Inflammatory macrophage (primary cell): ENCODE results near the gene NUDT17.

ENCODE experiments used
- DNase-seq, 2 donors: peaks; one replicate each; pipeline ENCODE4 v3.0.0-alpha.2; 2020 to 2022

The NUDT17 gene

GRCh38 chr1:145849356-145850160, 4.1 kb downstream of the NUDT17 start:
- no peak for DNase-seq

- no peak for DNase-seq
These were observed 10.1 kb downstream of the NUDT17 start for GRCh38 chr1:145855426-145855948.

GRCh38 chr1:145857170-145857569, 11.7 kb downstream of the NUDT17 start:
- no peak for DNase-seq

- DNase-seq = peak in 1 of 2 donors; percentile 40
These were observed 12.9 kb downstream of the NUDT17 start for GRCh38 chr1:145858238-145858900.

GRCh38 chr1:145858901-145859490, 13.6 kb downstream of the NUDT17 start, which contains the start of gene PIAS3:
PIAS3 (minus strand) TSS chr1:145859081; CDS start chr1:145858990, 91 bp downstream.
- peak; percentile 90 to 93 for DNase-seq

- peak; percentile 81 to 87 for DNase-seq
These were observed 14.1 kb downstream of the NUDT17 start for GRCh38 chr1:145859491-145860023.

- DNase-seq = no peak
These were observed 18.0 kb downstream of the NUDT17 start for GRCh38 chr1:145863282-145864018.

- DNase-seq = no peak
These were observed 22.8 kb downstream of the NUDT17 start for GRCh38 chr1:145868232-145868631.

GRCh38 chr1:145871994-145872924, 26.8 kb downstream of the NUDT17 start:
- peak; percentile 58 to 74 for DNase-seq

GRCh38 chr1:145874646-145875045, 29.2 kb downstream of the NUDT17 start:
- peak in 1 of 2 donors; percentile 19 for DNase-seq

GRCh38 chr1:145877923-145878486, 32.6 kb downstream of the NUDT17 start:
- DNase-seq = no peak

GRCh38 chr1:145878724-145879123, 33.3 kb downstream of the NUDT17 start:
- DNase-seq = no peak

GRCh38 chr1:145879775-145880174, 34.3 kb downstream of the NUDT17 start:
- no peak for DNase-seq

GRCh38 chr1:145884675-145885074, 39.2 kb downstream of the NUDT17 start:
- DNase-seq = no peak

- peak; percentile 79 to 80 for DNase-seq
These were observed 40.4 kb downstream of the NUDT17 start, which contains the start of gene ANKRD35 for GRCh38 chr1:145885738-145886287. ANKRD35 (minus strand) TSS chr1:145885866; CDS start chr1:145885758, 108 bp downstream.

- no peak for DNase-seq
These were observed 41.0 kb downstream of the NUDT17 start for GRCh38 chr1:145886390-145886789.

- no peak for DNase-seq
These were observed 41.4 kb downstream of the NUDT17 start for GRCh38 chr1:145886816-145887215.

GRCh38 chr1:145887631-145888030, 42.2 kb downstream of the NUDT17 start:
- DNase-seq = no peak

GRCh38 chr1:145889722-145890121, 44.3 kb downstream of the NUDT17 start:
- no peak for DNase-seq

GRCh38 chr1:145891143-145891542, 45.7 kb downstream of the NUDT17 start:
- no peak for DNase-seq
